ENCODE data around the gene DCTPP1.

The DCTPP1 gene

GRCh38 chr16:30417529-30418349 lies 12.1 kb downstream of the DCTPP1 start:
- TF ChIP-seq CTCF (IDR thresholded peaks at IDR 0.05): no peak
- peak overlapping the region; percentile 70 for H3K4me3 ChIP-seq
- H3K27ac ChIP-seq: peak overlapping the region; percentile 60 to 82
- no peak for DNase-seq (ENCODE audit: low spot score)

DNA sequence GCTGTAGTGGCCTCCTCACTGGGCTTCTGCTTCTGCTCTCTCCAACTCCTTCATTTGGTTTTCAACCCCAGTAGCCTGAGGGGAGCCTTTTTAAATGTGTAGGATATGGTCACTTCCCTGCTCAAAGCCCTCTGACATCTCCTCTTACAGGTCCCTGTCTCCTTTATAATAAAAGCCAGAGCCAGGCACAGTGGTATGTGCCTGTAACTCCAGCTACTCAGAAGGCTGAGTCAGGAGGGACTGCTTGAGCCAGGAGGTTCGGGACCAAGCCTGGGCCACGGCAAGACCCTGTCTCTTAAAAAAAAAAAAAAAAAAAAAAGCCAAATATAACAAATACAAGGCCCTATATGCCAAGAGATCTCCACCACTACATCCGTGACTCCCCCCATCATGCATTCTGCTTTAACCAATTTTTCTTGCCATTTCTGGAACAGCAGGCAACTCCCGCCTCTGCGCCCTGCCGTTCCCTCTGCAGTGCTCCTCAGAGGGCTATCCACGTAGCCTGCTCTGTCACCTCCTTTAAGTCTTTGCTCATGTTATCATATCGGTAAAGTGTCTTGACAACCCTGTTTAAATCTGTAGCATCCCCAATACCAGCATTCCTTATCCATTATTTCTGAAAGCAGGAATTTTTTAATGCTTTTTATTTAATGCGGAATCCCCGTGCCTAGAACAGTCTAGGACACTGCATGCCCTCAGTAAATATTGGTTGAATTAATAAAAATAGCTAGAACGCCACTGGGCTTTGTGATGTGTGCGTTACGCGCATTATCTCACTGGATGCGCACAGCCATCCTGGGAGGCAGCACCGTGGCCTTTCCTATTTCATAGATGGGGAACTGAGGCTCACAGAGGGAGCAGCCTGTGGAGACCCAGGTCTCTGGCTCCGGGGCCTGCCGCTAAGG lies 13.0 kb downstream of the DCTPP1 start:
- Histone ChIP-seq H3K27ac (peak overlapping the region in 1 of 2 donors; percentile 82), H3K4me3 (peak overlapping the region; percentile 70)
- no peak for TF ChIP-seq CTCF (IDR thresholded peaks at IDR 0.05)
- DNase-seq (ENCODE audit: low spot score): no peak

DNA sequence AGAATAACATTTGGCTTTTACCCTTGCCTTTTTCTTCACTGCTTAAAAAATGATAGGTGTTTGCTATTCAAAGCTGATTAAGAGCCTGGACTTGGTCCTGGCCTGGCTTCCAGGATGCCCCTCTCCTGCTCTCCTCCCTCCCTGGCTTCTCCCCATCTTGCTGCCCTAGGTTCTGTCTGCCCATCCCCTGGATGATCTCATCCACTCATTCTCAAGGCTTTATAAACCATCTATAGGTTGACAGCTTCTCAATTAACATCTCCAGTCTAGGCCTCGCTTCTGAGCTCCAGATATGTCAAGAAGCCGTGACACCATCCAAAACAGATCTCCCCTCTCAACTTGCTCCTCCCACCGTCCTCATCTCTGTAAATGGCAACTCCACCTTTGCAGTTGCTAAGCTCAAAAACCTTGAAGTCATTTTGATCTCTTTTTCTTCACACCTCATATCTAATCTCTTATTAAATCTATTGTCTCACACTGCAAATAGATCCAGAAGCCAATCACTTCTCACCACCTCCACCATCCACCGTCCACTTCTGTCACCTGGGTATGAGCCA lies 13.7 kb downstream of the DCTPP1 start:
- Histone ChIP-seq H3K4me3 (no peak overlapping the region), H3K27ac (no peak overlapping the region)
- no peak for DNase-seq (ENCODE audit: low spot score)
- TF ChIP-seq CTCF (IDR thresholded peaks at IDR 0.05): no peak

- no peak overlapping the region for H3K27ac ChIP-seq
- TF ChIP-seq CTCF (IDR thresholded peaks at IDR 0.05): no peak
- no peak overlapping the region for H3K4me3 ChIP-seq
- DNase-seq (ENCODE audit: low spot score): no peak
Observed at GRCh38 chr16:30414159-30414558, 15.7 kb downstream of the DCTPP1 start.

GRCh38 chr16:30413112-30413806 lies 16.6 kb downstream of the DCTPP1 start:
- no peak overlapping the region for H3K27ac ChIP-seq
- TF ChIP-seq CTCF (IDR thresholded peaks at IDR 0.05): no peak
- DNase-seq (ENCODE audit: low spot score): no peak
- no peak overlapping the region for H3K4me3 ChIP-seq

DNA sequence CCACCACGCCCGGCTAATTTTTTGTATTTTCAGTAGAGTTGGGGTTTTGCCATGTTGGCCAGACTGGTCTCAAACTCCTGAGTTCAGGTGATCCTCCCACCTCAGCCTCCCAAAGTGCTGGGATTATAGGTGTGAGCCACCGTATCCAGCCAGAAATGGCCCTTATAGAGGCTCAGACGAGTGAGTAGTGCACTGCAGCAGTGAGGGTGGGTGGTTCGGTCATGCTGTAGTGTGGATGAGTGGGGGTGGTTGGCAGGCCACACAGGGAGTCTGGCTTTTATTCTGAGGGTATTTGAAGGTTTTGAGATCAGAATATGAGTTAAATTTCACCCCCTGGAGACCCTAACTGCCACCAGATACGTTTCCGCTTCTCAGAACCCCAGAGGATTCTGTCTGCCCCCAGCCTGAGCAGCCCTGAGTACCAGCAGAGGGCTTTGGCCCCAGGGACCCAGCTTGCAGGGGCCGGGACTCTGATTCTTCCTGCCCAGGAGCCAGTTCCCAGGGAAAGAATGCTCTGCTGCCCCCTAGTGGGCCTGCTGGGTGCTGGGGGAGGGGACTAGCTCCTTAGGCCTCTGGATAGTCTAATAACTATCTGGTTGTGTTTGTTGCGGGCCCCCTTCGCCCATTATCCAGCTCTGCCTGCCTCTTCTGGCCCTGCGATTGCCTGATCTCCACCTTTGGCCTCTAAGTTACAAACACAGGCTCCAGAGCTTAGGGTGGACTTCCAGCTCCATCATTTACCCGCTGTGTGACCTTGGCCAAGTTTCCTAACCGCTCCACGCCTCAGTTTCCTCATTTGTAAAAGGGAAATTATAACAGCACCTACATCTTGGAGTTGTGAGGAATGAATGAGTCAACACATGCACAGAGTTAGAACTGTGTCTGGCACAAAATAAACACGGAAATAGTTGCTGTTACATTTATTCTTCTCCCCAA lies 20.4 kb downstream of the DCTPP1 start:
- H3K27ac ChIP-seq: peak overlapping the region; percentile 19 to 27
- peak; percentile 95 for TF ChIP-seq CTCF (IDR thresholded peaks at IDR 0.05)
- peak; percentile 91 for DNase-seq (ENCODE audit: low spot score)
- H3K4me3 ChIP-seq: peak overlapping the region; percentile 12
